ENCODE data around the gene UBA5. TPM values are rescaled to one million over a fixed set of nuclear protein-coding genes. Genes with fewer than 3 reads are reported as not detected.
A peak's percentile ranks its signal among the peaks of the same experiment; 100 is the strongest.

Gene UBA5
- total RNA-seq, 1 experiment from 2014 or later: 44.0 TPM

DNA sequence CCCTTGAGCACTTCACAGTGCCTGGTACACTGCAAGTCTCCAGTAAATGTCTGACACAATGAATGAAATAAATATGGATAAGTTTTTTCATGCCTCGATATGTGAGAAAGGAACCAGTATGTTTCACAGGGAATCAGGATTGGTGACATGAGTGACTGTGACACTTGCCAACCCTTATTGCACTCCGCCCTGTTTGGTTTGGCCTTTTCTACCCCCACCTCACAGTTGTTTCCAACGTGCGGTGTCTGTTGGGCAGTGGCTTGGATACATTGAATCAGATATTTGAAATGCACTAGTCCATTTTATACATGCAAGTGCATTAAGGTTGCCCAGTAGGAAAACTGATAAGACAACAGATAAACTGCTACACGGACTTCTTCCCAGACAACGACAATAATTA, 60.1 kb downstream of the UBA5 start:
- no peaks in the 10 kb centered on the region for H3K9me3 ChIP-seq (ENCODE audit: control insufficient read depth, insufficient read depth, low read depth, low read length)
- H3K27me3 ChIP-seq (ENCODE audit: control insufficient read depth, insufficient read depth, low read length): no peaks in the 10 kb centered on the region
- H3K36me3 ChIP-seq (ENCODE audit: control insufficient read depth, insufficient read depth, low read length): peaks cover 24% of the 10 kb centered on the region; the same call in 1 of the 2 replicates
- in situ Hi-C loops (cut with HindIII; ENCODE audit: low pct_unique_long_range_greater_than_20kb, low sequenced_read_pairs) (no loop called here), intact Hi-C loops (cut with micrococcal nuclease; ENCODE audit: unreplicated experiment) (loop anchor here (10.0 kb wide), 1 partner anchor 875 kb away; no protein-coding TSS in a partner anchor)
- H3K4me1 ChIP-seq (ENCODE audit: control insufficient read depth, insufficient read depth, low read length): peaks cover 24% of the 10 kb centered on the region
- TSS peak; percentile 40 for BruUV-seq (replicated peaks)
- TF ChIP-seq REST (IDR thresholded peaks at IDR 0.05; ENCODE audit: insufficient read depth in 1 of 2, low read depth in 2 of 2, low read length in 1 of 2): no peak
- TF ChIP-seq TCF7L2 (IDR thresholded peaks at IDR 0.05; ENCODE audit: low read depth, low read length): no peak
- TF ChIP-seq, protein P1, sequence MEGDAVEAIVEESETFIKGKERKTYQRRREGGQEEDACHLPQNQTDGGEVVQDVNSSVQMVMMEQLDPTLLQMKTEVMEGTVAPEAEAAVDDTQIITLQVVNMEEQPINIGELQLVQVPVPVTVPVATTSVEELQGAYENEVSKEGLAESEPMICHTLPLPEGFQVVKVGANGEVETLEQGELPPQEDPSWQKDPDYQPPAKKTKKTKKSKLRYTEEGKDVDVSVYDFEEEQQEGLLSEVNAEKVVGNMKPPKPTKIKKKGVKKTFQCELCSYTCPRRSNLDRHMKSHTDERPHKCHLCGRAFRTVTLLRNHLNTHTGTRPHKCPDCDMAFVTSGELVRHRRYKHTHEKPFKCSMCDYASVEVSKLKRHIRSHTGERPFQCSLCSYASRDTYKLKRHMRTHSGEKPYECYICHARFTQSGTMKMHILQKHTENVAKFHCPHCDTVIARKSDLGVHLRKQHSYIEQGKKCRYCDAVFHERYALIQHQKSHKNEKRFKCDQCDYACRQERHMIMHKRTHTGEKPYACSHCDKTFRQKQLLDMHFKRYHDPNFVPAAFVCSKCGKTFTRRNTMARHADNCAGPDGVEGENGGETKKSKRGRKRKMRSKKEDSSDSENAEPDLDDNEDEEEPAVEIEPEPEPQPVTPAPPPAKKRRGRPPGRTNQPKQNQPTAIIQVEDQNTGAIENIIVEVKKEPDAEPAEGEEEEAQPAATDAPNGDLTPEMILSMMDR (IDR thresholded peaks at IDR 0.05): no peak
- no peak for TF ChIP-seq SIN3A (IDR thresholded peaks at IDR 0.05; ENCODE audit: borderline replicate concordance, insufficient read depth, low read depth, low read length)
- TF ChIP-seq POLR2AphosphoS5 (IDR thresholded peaks at IDR 0.05; ENCODE audit: low read depth, low read length): no peak
- DNase-seq (ENCODE audit: low read depth, low spot score) (no peak), ATAC-seq (no peak)
- peak overlapping the region; percentile 70 for H3K27ac ChIP-seq (ENCODE audit: low read length)
- CTCF ChIA-PET: interaction anchor here (0.7 kb wide), 1 partner anchor 26 kb away, joined by 6 read pairs; no protein-coding TSS in a partner anchor
- POLR2A ChIA-PET: no interaction called here
- peak overlapping the region; percentile 59 to 77 for H3K4me3 ChIP-seq (ENCODE audit: low read depth in 2 of 2, low read length in 2 of 2)

DNA sequence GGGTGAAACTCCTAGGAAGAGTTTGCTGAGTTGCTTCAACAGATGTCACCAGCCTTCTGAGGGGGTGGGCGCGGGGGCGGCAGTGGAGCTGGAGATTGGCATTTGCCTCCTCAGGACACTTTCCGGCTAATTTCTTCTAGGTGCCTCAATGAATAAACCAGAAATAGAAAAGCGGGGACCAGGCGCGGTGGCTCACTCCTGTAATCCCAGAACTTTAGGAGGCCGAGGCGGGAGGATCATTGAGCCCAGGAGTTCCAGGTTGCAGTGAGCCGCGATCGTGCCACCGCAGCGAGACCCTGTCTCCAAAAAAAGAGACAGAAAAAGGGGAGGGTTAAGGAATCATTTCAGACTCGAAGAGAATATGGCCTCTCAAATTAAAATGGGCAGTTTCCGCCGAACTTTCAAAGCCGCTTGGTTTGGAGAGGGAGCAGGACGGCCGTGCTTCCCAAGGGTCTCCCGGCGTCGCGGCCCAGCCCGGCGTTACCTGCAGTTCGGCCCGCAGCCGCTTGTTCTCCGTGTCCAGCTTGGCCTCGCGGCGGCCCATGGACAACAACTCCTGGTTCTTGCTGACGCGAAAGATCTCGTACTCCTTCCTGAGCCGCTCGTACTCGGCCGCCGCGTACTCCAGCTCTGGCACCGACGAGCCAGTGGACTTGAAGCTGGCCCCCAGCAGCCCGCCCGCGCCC, 61.5 kb downstream of the UBA5 start:
- Histone ChIP-seq H3K9me3 (ENCODE audit: control insufficient read depth, insufficient read depth, low read depth, low read length) (no peaks in the 10 kb centered on the region), H3K27ac (ENCODE audit: low read length) (peak overlapping the region; percentile 70), H3K36me3 (ENCODE audit: control insufficient read depth, insufficient read depth, low read length) (peaks cover 23% of the 10 kb centered on the region; the same call in 1 of the 2 replicates), H3K27me3 (ENCODE audit: control insufficient read depth, insufficient read depth, low read length) (no peaks in the 10 kb centered on the region), H3K4me3 (ENCODE audit: low read depth in 2 of 2, low read length in 2 of 2) (peak overlapping the region; percentile 59 to 77), H3K4me1 (ENCODE audit: control insufficient read depth, insufficient read depth, low read length) (peaks cover 26% of the 10 kb centered on the region)
- DNase-seq (ENCODE audit: low read depth, low spot score) (no peak), ATAC-seq (peak; percentile 71)
- in situ Hi-C loops (cut with HindIII; ENCODE audit: low pct_unique_long_range_greater_than_20kb, low sequenced_read_pairs): no loop called here
- intact Hi-C loops (cut with micrococcal nuclease; ENCODE audit: unreplicated experiment): loop anchor here (10.0 kb wide), 1 partner anchor 873 kb away; no protein-coding TSS in a partner anchor
- CTCF ChIA-PET: no interaction called here
- POLR2A ChIA-PET: no interaction called here
- TF ChIP-seq SIN3A (IDR thresholded peaks at IDR 0.05; ENCODE audit: borderline replicate concordance, insufficient read depth, low read depth, low read length): no peak
- no peak for TF ChIP-seq POLR2AphosphoS5 (IDR thresholded peaks at IDR 0.05; ENCODE audit: low read depth, low read length)
- TF ChIP-seq, protein P1 (IDR thresholded peaks at IDR 0.05): no peak
- no peak for TF ChIP-seq TCF7L2 (IDR thresholded peaks at IDR 0.05; ENCODE audit: low read depth, low read length)
- no peak for TF ChIP-seq REST (IDR thresholded peaks at IDR 0.05; ENCODE audit: insufficient read depth in 1 of 2, low read depth in 2 of 2, low read length in 1 of 2)
- no TSS peak for BruUV-seq (replicated peaks)
